SK-N-SH treated with all-trans-retinoic acid at 6 μM for 48 hours (cell line): ENCODE data around the gene LHFPL3.

Source experiments
- ARNTL ChIP-seq: fragments of 450-650 bp; formaldehyde crosslinking; IDR thresholded peaks from 2 replicates; pipeline ENCODE4 v1.5.0; 2020; ENCODE audit warnings: low read depth, mild to moderate bottlenecking, moderate library complexity, borderline replicate concordance
- CSDC2 ChIP-seq: fragments of 250-450 bp; sonication (Bioruptor Pico); IDR thresholded peaks from 2 replicates; pipeline ENCODE4 v1.5.0; 2020; ENCODE audit warnings: mild to moderate bottlenecking, moderate library complexity
- RARB ChIP-seq: fragments of 250-450 bp; sonication (Bioruptor Pico); IDR thresholded peaks from 2 replicates; pipeline ENCODE4 v1.8.0; 2021; ENCODE audit warnings: mild to moderate bottlenecking, moderate library complexity
- TOX ChIP-seq: fragments of 250-450 bp; sonication (Bioruptor Pico); IDR thresholded peaks from 2 replicates; pipeline ENCODE4 v1.8.0; 2021; ENCODE audit warnings: mild to moderate bottlenecking, moderate library complexity, borderline replicate concordance
- ZFP3 ChIP-seq: fragments of 250-450 bp; sonication (Bioruptor Pico); IDR thresholded peaks from 2 replicates; pipeline ENCODE4 v1.5.0; 2020; ENCODE audit warnings: mild to moderate bottlenecking, moderate library complexity
- ZNF565 ChIP-seq: fragments of 450-650 bp; formaldehyde crosslinking; conservative IDR thresholded peaks from 2 replicates; pipeline ENCODE4 v1.5.0; 2020; ENCODE audit warnings: low read depth, mild to moderate bottlenecking, moderate library complexity
- ZNF70 ChIP-seq: fragments of 450-650 bp; formaldehyde crosslinking; IDR thresholded peaks from 2 replicates; pipeline ENCODE4 v1.5.0; 2020; ENCODE audit warnings: mild to moderate bottlenecking, moderate library complexity
- TF ChIP-seq, protein P1 (sequence below): fragments of 250-450 bp; sonication (Bioruptor Pico); IDR thresholded peaks from 2 replicates; pipeline ENCODE4 v1.5.1; 2021; ENCODE audit warnings: mild to moderate bottlenecking, moderate library complexity

DNA sequence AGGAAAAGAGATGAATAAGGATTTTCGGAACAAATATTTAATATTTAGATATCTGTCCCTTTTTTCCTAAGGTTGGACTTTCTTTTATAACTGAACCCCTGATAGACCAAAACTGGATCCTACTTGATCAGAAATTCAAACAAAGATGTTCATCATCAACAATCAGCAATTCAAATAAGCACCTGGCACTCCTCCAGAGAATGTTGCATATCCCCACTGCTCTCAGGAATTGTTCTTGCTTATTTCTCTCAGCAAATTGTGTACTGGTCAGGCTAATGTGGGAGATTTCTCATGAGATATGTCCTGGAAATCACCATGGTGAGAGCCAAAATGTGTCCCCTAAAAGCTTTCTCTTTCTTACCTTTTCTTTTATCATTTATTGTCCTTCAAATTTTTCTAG, 40.3 kb upstream of the LHFPL3 start:
- TF ChIP-seq ZFP3 (CRISPR knock-in tag), result no peak
- TF ChIP-seq ZNF565, result no peak
- no peak for TF ChIP-seq ARNTL (CRISPR knock-in tag)
- TF ChIP-seq, protein P1, sequence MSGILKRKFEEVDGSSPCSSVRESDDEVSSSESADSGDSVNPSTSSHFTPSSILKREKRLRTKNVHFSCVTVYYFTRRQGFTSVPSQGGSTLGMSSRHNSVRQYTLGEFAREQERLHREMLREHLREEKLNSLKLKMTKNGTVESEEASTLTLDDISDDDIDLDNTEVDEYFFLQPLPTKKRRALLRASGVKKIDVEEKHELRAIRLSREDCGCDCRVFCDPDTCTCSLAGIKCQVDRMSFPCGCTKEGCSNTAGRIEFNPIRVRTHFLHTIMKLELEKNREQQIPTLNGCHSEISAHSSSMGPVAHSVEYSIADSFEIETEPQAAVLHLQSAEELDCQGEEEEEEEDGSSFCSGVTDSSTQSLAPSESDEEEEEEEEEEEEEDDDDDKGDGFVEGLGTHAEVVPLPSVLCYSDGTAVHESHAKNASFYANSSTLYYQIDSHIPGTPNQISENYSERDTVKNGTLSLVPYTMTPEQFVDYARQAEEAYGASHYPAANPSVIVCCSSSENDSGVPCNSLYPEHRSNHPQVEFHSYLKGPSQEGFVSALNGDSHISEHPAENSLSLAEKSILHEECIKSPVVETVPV, result no peak
- no peak for TF ChIP-seq CSDC2 (CRISPR knock-in tag)
- no peak for TF ChIP-seq ZNF70
- TF ChIP-seq TOX (CRISPR knock-in tag), result no peak
- TF ChIP-seq RARB (CRISPR knock-in tag), result no peak
